ENCODE results near the gene GHR.

Gene GHR

DNA sequence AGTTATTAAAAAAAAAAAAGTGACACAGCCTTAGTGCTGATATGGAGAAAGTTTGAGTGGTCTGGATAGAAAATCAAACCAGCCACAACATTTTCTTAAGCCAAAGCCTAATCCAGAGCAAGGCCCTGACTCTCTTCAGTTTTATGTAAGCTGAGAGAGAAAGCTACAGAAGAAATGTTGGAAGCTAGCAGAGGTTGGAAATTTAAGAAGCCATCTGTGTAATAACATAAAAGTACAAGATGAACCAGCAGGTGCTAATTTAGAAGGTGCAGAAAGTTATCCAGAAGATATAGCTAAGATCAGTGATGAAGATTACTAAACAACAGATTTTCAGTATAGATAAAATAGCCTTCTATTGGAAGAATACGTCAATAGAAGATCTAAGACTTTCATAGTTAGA lies 102.9 kb downstream of the GHR start:
- H3K27ac ChIP-seq: no peak overlapping the region
- TF ChIP-seq, protein P1, sequence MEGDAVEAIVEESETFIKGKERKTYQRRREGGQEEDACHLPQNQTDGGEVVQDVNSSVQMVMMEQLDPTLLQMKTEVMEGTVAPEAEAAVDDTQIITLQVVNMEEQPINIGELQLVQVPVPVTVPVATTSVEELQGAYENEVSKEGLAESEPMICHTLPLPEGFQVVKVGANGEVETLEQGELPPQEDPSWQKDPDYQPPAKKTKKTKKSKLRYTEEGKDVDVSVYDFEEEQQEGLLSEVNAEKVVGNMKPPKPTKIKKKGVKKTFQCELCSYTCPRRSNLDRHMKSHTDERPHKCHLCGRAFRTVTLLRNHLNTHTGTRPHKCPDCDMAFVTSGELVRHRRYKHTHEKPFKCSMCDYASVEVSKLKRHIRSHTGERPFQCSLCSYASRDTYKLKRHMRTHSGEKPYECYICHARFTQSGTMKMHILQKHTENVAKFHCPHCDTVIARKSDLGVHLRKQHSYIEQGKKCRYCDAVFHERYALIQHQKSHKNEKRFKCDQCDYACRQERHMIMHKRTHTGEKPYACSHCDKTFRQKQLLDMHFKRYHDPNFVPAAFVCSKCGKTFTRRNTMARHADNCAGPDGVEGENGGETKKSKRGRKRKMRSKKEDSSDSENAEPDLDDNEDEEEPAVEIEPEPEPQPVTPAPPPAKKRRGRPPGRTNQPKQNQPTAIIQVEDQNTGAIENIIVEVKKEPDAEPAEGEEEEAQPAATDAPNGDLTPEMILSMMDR (conservative IDR thresholded peaks at IDR 0.05; ENCODE audit: low read depth): no peak
- ChIA-PET POLR2A (ENCODE audit: low non-redundant PET) (no interaction called here), CTCF (no interaction called here)
- no peak for DNase-seq (ENCODE audit: low spot score)

DNA sequence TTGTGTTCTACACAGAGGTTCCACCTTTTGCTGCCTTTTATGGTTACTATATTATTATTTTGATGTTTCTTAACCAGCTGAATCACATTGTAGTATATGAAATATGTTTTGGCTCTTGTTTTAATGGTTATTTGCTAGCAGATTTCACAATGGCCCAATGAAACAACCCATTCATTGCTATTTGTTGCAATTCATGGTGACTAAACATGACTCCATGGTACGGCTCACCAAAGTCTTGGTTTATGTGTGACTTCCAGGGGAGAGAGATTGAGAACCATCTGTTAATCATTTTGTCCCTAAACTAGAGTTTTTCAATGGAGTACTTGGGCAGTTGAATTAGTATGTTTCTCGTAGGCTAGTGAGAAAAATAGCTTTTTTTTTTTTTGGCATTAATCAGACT lies 108.4 kb downstream of the GHR start:
- ChIA-PET POLR2A (ENCODE audit: low non-redundant PET) (no interaction called here), CTCF (interaction anchor here (1.0 kb wide), 1 partner anchor 11 kb away, joined by 3 read pairs; no protein-coding TSS in a partner anchor)
- DNase-seq (ENCODE audit: low spot score): no peak
- H3K27ac ChIP-seq: no peak overlapping the region
- TF ChIP-seq, protein P1 (conservative IDR thresholded peaks at IDR 0.05; ENCODE audit: low read depth): no peak

DNA sequence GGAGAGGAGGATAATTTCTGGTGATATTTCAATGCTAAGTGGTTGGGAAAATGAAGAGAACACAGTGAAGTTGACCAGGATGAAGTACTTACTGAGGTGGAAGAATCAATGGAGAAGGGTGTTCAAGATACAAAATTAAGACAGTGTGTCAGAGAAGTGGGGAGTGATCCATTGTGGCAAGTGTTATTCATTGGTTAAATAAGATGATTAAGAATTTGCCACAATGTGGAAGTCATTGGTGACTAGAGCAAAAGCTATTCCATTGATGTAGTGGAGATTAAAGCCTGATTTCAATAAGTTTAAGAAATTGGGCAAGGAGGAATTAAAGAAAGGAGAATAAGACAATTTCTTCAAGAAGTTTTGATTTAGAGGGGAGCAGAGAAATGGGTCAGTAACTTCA lies 118.9 kb downstream of the GHR start:
- TF ChIP-seq, protein P1 (conservative IDR thresholded peaks at IDR 0.05; ENCODE audit: low read depth): no peak
- CTCF ChIA-PET: interaction anchor here (0.6 kb wide), 1 partner anchor 786 kb away, joined by 3 read pairs; no protein-coding TSS in a partner anchor
- POLR2A ChIA-PET (ENCODE audit: low non-redundant PET): no interaction called here
- no peak for DNase-seq (ENCODE audit: low spot score)
- H3K27ac ChIP-seq: no peak overlapping the region

DNA sequence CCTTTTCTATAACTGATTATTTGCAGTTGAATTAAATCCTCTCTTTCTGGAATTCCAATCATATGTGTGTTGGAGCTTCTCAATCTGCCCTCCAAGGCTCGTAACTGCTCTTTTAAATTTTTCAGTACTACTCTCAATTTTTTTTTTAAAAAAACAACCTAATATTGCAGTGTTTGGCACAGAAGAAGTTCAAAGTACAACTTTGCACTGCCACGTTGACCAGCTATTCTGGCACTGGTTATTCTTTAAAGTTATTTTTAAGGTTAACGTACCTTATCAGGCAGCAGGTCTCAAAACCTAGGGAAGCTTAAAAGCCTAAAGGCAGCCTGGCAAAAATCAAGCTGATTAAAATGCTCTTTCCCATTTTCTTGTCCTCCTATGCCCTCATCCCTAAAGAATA lies 120.5 kb downstream of the GHR start:
- H3K27ac ChIP-seq: no peak overlapping the region
- POLR2A ChIA-PET (ENCODE audit: low non-redundant PET): no interaction called here
- CTCF ChIA-PET: no interaction called here
- TF ChIP-seq, protein P1 (conservative IDR thresholded peaks at IDR 0.05; ENCODE audit: low read depth): no peak
- no peak for DNase-seq (ENCODE audit: low spot score)

DNA sequence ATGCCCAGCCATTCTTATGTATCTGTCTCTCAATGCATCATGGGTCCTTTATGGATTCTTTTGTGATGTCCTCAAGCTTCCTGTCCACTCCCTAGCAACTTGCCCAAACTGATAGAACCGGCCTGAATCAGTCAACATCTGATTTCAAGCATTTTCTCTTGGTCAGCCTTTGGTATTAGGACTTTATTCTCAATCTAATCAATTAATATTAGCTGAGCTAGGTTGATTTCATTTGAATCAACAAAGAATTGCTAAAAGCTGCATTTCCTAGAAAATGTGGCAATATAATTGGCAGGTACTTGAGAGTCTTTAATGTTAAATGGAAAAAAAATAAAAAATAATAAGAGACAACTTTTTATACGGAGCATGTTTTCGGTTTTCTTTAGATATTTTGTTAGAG lies 121.8 kb downstream of the GHR start:
- CTCF ChIA-PET: interaction anchor here (0.6 kb wide), 1 partner anchor 30 kb away, joined by 4 read pairs; no protein-coding TSS in a partner anchor
- POLR2A ChIA-PET (ENCODE audit: low non-redundant PET): no interaction called here
- no peak for DNase-seq (ENCODE audit: low spot score)
- TF ChIP-seq, protein P1 (conservative IDR thresholded peaks at IDR 0.05; ENCODE audit: low read depth): no peak
- H3K27ac ChIP-seq: no peak overlapping the region

DNA sequence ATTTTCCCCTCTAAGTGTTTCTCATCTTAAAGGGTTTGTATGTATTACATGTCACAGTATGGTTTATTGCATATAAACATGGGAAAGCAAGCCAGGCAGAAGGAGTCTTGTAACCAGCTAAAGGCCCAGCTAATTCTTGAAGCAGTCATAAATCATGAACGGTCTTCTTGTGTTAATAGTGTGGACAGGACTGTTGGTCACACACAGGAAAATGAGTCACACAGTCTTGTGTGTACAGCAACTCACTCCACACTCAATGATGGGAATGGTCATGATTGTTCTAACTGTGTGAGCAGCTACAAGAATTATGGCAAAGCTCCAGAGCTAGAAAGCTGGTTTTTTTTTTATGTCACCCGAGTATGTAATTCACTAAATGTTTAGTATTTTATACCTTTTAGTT lies 123.9 kb downstream of the GHR start:
- H3K27ac ChIP-seq: no peak overlapping the region
- TF ChIP-seq, protein P1 (conservative IDR thresholded peaks at IDR 0.05; ENCODE audit: low read depth): no peak
- peak; percentile 17 for DNase-seq (ENCODE audit: low spot score)
- ChIA-PET POLR2A (ENCODE audit: low non-redundant PET) (no interaction called here), CTCF (no interaction called here)

DNA sequence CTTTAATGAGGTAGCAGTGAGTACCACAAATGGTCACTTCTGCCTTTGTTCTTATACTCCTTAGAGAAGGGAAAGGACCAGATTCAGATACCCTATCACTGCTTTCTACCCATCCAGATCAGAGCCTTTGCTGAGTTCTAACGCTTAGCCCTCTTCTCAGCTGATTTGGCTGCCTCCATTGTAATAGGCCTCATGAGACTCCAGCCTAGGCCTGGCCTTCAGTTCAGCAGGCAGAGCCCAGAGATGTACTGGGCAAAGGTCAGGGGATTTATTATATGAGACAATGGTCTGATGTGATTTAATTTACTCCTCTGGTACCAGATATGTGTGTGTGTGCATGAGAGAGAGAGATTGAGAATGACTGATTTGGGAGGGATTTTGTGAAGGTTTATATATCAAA lies 124.7 kb downstream of the GHR start:
- TF ChIP-seq, protein P1 (conservative IDR thresholded peaks at IDR 0.05; ENCODE audit: low read depth): no peak
- ChIA-PET POLR2A (ENCODE audit: low non-redundant PET) (no interaction called here), CTCF (no interaction called here)
- DNase-seq (ENCODE audit: low spot score): no peak
- no peak overlapping the region for H3K27ac ChIP-seq
